ENCODE data around the gene CLDN16. TPM values are rescaled to one million over a fixed set of nuclear protein-coding genes. Genes with fewer than 3 reads are reported as not detected.

Gene CLDN16
- polyA plus RNA-seq, 1 donor (not counting 4 experiments of a cell fraction or from before 2014, with no cell fraction given) = 0.88 TPM

DNA sequence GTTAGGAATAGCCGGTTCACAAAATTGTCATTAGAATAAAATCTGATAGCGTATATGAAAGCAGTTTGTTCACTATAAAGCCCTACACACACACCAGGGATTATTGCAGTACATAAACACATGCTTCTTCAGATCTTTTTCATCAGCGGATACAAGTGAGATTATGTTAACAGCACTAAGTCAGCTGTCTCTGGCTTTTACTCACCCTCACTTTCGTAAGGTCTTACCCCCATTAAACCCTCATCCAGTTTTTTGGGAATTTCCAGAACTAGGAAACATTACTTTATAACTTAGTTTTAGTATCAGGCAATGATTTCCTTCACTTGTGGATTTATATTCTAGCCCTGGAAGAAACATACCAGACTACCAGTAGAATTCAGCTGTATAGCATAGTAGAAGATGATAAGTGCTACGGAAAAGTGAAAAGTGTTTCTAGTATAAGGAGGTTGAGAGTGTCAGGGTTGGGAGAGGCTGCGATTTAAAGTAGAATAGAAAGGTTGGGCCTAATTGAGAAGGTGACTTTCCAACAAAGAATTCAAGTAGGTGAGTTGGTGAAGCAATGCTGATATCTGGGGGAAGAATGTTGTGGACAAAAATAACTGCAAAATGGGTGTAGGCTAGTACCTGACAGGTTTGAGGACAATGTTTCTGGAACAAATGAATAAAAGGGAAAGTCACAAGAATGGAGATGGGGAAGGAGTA, 39.0 kb downstream of the CLDN16 start:
- H3K27me3 ChIP-seq (ENCODE audit: control insufficient read depth, extremely low read depth, insufficient read depth, low read length) = no peaks in the 10 kb centered on the region
- DNase-seq (ENCODE audit: low read depth, low spot score) (no peak), FAIRE-seq (peak; percentile 20)
- dilution Hi-C loops (cut with MboI; ENCODE audit: extremely low pct_ligation_motif_present, low sequenced_read_pairs) = no loop called here
- H3K4me1 ChIP-seq (ENCODE audit: control insufficient read depth, extremely low read depth, insufficient read depth, low read length) = peaks cover 10% of the 10 kb centered on the region
- no peaks in the 10 kb centered on the region for H3K36me3 ChIP-seq (ENCODE audit: control insufficient read depth in 2 of 2, extremely low read depth in 1 of 2, insufficient read depth in 2 of 2, low read length in 2 of 2)
- no peaks in the 10 kb centered on the region for H4K20me1 ChIP-seq (ENCODE audit: control insufficient read depth, extremely low read depth, insufficient read depth, low read length)
- H3K9me1 ChIP-seq (ENCODE audit: control insufficient read depth, extremely low read depth, insufficient read depth, low read length) = no peaks in the 10 kb centered on the region
- no peaks in the 10 kb centered on the region for H3K9me3 ChIP-seq (ENCODE audit: control insufficient read depth, low read depth, low read length)
- no peak overlapping the region for H3K27ac ChIP-seq (ENCODE audit: control insufficient read depth, insufficient read depth, low read length)
- no peaks in the 10 kb centered on the region for H3K79me2 ChIP-seq (ENCODE audit: control insufficient read depth, insufficient read depth, low read length)
- no peak overlapping the region for H3K9ac ChIP-seq (ENCODE audit: control insufficient read depth, extremely low read depth, insufficient read depth, low read length)
- no peak for TF ChIP-seq CTCF (optimal IDR thresholded peaks at IDR 0.05 in 1 of 3, IDR thresholded peaks at IDR 0.05 in 1 of 3, conservative IDR thresholded peaks at IDR 0.05 in 1 of 3; ENCODE audit: extremely low read depth in 1 of 3, insufficient read depth in 2 of 3, low read length in 3 of 3)
- no peak overlapping the region for H3K4me2 ChIP-seq (ENCODE audit: control insufficient read depth, extremely low read depth, insufficient read depth, low read depth, low read length)
- no peak overlapping the region for H2AFZ ChIP-seq (ENCODE audit: control insufficient read depth, low read length)
- no peak overlapping the region for H3K4me3 ChIP-seq (ENCODE audit: control insufficient read depth in 2 of 3, extremely low read depth in 1 of 3, insufficient read depth in 2 of 3, low read depth in 1 of 3, low read length in 3 of 3)

- Histone ChIP-seq H3K27me3 (ENCODE audit: control insufficient read depth, extremely low read depth, insufficient read depth, low read length) (no peaks in the 10 kb centered on the region), H3K79me2 (ENCODE audit: control insufficient read depth, insufficient read depth, low read length) (no peaks in the 10 kb centered on the region), H3K27ac (ENCODE audit: control insufficient read depth, insufficient read depth, low read length) (no peak overlapping the region), H2AFZ (ENCODE audit: control insufficient read depth, low read length) (no peak overlapping the region), H3K9me1 (ENCODE audit: control insufficient read depth, extremely low read depth, insufficient read depth, low read length) (no peaks in the 10 kb centered on the region), H3K4me2 (ENCODE audit: control insufficient read depth, extremely low read depth, insufficient read depth, low read depth, low read length) (no peak overlapping the region), H3K9me3 (ENCODE audit: control insufficient read depth, low read depth, low read length) (peaks cover 2% of the 10 kb centered on the region), H4K20me1 (ENCODE audit: control insufficient read depth, extremely low read depth, insufficient read depth, low read length) (no peaks in the 10 kb centered on the region), H3K9ac (ENCODE audit: control insufficient read depth, extremely low read depth, insufficient read depth, low read length) (no peak overlapping the region), H3K36me3 (ENCODE audit: control insufficient read depth in 2 of 2, extremely low read depth in 1 of 2, insufficient read depth in 2 of 2, low read length in 2 of 2) (no peaks in the 10 kb centered on the region), H3K4me1 (ENCODE audit: control insufficient read depth, extremely low read depth, insufficient read depth, low read length) (peaks cover 21% of the 10 kb centered on the region), H3K4me3 (ENCODE audit: control insufficient read depth in 2 of 3, extremely low read depth in 1 of 3, insufficient read depth in 2 of 3, low read depth in 1 of 3, low read length in 3 of 3) (no peak overlapping the region)
- DNase-seq (ENCODE audit: low read depth, low spot score) (no peak), FAIRE-seq (peak; percentile 53)
- dilution Hi-C loops (cut with MboI; ENCODE audit: extremely low pct_ligation_motif_present, low sequenced_read_pairs) = no loop called here
- TF ChIP-seq CTCF (optimal IDR thresholded peaks at IDR 0.05 in 1 of 3, IDR thresholded peaks at IDR 0.05 in 1 of 3, conservative IDR thresholded peaks at IDR 0.05 in 1 of 3; ENCODE audit: extremely low read depth in 1 of 3, insufficient read depth in 2 of 3, low read length in 3 of 3) (no peak), EZH2 (IDR thresholded peaks at IDR 0.05; ENCODE audit: low read length) (no peak)
These were observed 41.7 kb downstream of the CLDN16 start for GRCh38 chr3:190429681-190430080.
